NCI-H1694 treated with DMSO at 0.1 percent for 48 hours (cell line): ENCODE data around the gene NSDHL.

ENCODE experiments used
- DNase-seq: peaks from one replicate; lab custom pipeline; 2025; lab: John Stamatoyannopoulos, UW

Gene NSDHL

DNA sequence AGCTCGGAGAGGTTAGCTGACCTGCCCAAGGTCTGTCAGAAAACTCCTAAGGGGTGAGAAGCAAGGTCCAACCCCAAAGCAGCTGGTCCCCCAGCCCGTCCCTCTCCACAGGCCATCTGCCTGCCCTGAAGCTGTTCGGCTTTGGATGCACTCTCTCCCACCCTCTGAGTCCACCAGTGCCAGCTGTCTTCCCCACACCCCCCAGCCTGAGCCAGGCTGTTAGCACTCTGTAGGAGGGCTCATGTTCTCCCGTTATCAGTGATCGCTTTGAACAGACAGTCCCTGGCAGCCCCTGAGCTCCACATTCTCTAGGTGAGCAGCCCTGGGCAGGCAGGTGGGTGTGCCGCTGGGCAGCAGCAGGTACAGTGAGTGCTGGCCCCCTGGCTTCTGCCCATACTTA is 83.0 kb downstream of the NSDHL start:
- peak; percentile 63 for DNase-seq

- DNase-seq, result peak; percentile 66
Observed at GRCh38 chrX:152915541-152916241, 84.8 kb downstream of the NSDHL start.

GRCh38 chrX:152917656-152918579 is 87.1 kb downstream of the NSDHL start:
- no peak for DNase-seq

DNA sequence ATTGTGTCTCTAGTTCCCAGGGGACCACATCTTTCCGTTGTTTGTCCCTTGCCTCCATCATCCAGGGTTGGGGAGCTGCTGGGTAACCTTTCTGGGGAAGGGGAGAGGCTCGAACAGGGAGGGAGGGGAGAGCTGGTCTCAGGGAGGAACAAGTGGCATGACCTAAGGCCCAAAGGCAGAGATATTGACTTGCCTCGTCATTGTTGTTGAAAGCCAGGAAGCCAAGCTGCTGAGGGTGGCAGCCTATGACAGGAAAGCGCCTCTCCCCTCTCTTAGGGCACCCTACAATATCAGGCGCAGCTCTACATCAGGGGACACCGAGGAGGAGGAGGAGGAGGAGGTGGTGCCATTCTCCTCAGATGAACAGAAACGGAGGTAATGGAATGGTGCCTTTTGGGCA is 87.8 kb downstream of the NSDHL start:
- no peak for DNase-seq
